Right lobe of liver (tissue), 6 donors: ENCODE data around the gene ALK. TPM values are rescaled to one million over a fixed set of nuclear protein-coding genes. Genes with fewer than 3 reads are reported as not detected.

Experiments
- ATAC-seq, 4 donors: fragments of 200-7000 bp; cut with Tn5 transposase; one replicate each; pipeline ENCODE4 v1.9.1; 2020; ENCODE audit warnings: mild to moderate bottlenecking in 4 of 4, moderate library complexity in 4 of 4
- DNase-seq, 3 donors: peaks; one replicate each; pipeline ENCODE4 v3.0.0-alpha.2; 2020
- H3K27ac ChIP-seq, 3 donors: fragments of 200-600 bp; one replicate each; pipeline ENCODE4 v1.8.0; 2022
- H3K27me3 ChIP-seq, 2 donors: fragments of 200-600 bp; one replicate each; pipeline ENCODE4 v1.8.0; 2022
- H3K36me3 ChIP-seq, 4 donors: fragments of 200-600 bp; sonication (generic) in 1 of 4; one replicate each; pipeline versions ENCODE4 v1.5.1 to v1.8.0; 2017 to 2022; ENCODE audit warnings: control low read depth in 1 of 4
- H3K4me1 ChIP-seq, 4 donors: fragments of 200-600 bp; sonication (generic) in 1 of 4; one replicate each; pipeline versions ENCODE4 v1.5.1 to v1.8.0; 2017 to 2022; ENCODE audit warnings: control low read depth in 1 of 4
- H3K4me3 ChIP-seq, 3 donors: fragments of 200-600 bp; one replicate each; pipeline ENCODE4 v1.8.0; 2022
- H3K9me3 ChIP-seq, 4 donors: fragments of 200-600 bp; sonication (generic) in 1 of 4; one replicate each; pipeline versions ENCODE4 v1.5.1 to v1.8.0; 2017 to 2022; ENCODE audit warnings: control low read depth in 1 of 4
- CTCF ChIP-seq, 4 donors: fragments of 200-600 bp in 3 of 4; fragments of 450-650 bp in 1 of 4; IDR thresholded peaks; one replicate each; pipeline versions ENCODE4 v1.5.1 to v1.8.0; 2016 to 2022; ENCODE audit warnings: antibody characterized with exemption in 4 of 4, mild to moderate bottlenecking in 2 of 4
- POLR2A ChIP-seq: fragments of 450-650 bp; IDR thresholded peaks from one replicate; pipeline ENCODE4 v1.6.1; 2017; ENCODE audit warnings: antibody characterized with exemption, mild to moderate bottlenecking
- WGBS: methylation state at CpG from one replicate; pipeline ENCODE4 v1.1.6; 2018; ENCODE audit warnings: low coverage, low lambda C conversion rate; ENCODE audit not compliant: insufficient coverage; ENCODE audit errors: missing lambda C conversion rate; 5-methylcytosine and 5-hydroxymethylcytosine counted together
- intact Hi-C, 2 donors: fragments of 100-400 bp; cut with DNase I; formaldehyde crosslinking; loops; one replicate each; pipeline versions ENCODE4 v1.11.2 to v1.14.1; 2022
- total RNA-seq, 6 experiments: library from RNA; depleted of rRNA in 2 of 6; stranded (reverse); fragments of >200 nt in 2 of 6; fragmentation: NEBNext Ultra II Directional in 3 of 6; extraction: Animal tissue kit (Norgen Biotek cat#: 25700) in 3 of 6; gene quantifications; one replicate each; pipeline versions ENCODE4 v1.1.0 to v1.2.4, GENCODE V29; 2016 to 2023
- donor health status: DM: no; HTN: yes; CAD: no.
- donor health status: DM: no; HTN: no; CAD: no.
- donor health status: DM: no; HTN: no; CAD: no.
- donor health status: DM: no; HTN: yes; CAD: no.
- donor health status: DM: no; HTN: yes; CAD: no.

The ALK gene
- total RNA-seq, 6 experiments from 2014 or later = 0.04 to 0.06 TPM; not detected in 4

- Histone ChIP-seq H3K27me3 (no peaks in the 10 kb centered on the region), H3K36me3 (no peaks in the 10 kb centered on the region), H3K4me1 (no peaks in the 10 kb centered on the region), H3K27ac (no peak overlapping the region), H3K9me3 (no peaks in the 10 kb centered on the region), H3K4me3 (no peak overlapping the region)
- whole genome bisulfite sequencing = 90% methylated on average over 2 of the region's 2 CpGs
- intact Hi-C loops = no loop called here
- DNase-seq = no peak
- ATAC-seq = no peak
- TF ChIP-seq POLR2A = no peak
- TF ChIP-seq CTCF (IDR thresholded peaks at IDR 0.05) = no peak
These were observed 229.9 kb downstream of the ALK start for GRCh38 chr2:29691391-29691950.

GRCh38 chr2:29689666-29690065, 231.7 kb downstream of the ALK start:
- WGBS = 78% methylated on average over 5 of the region's 5 CpGs
- TF ChIP-seq POLR2A (no peak), CTCF (IDR thresholded peaks at IDR 0.05) (no peak)
- intact Hi-C loops = no loop called here
- H3K4me3 ChIP-seq = no peak overlapping the region
- H3K9me3 ChIP-seq = no peaks in the 10 kb centered on the region
- DNase-seq (no peak), ATAC-seq (no peak)
- H3K27me3 ChIP-seq = no peaks in the 10 kb centered on the region
- H3K4me1 ChIP-seq = no peaks in the 10 kb centered on the region
- no peak overlapping the region for H3K27ac ChIP-seq
- H3K36me3 ChIP-seq = no peaks in the 10 kb centered on the region

GRCh38 chr2:29688429-29688828, 233.0 kb downstream of the ALK start:
- TF ChIP-seq POLR2A (no peak), CTCF (IDR thresholded peaks at IDR 0.05) (no peak)
- DNase-seq (no peak), ATAC-seq (no peak)
- H3K9me3 ChIP-seq = no peaks in the 10 kb centered on the region
- H3K27ac ChIP-seq = no peak overlapping the region
- intact Hi-C loops = no loop called here
- no peaks in the 10 kb centered on the region for H3K4me1 ChIP-seq
- no peaks in the 10 kb centered on the region for H3K36me3 ChIP-seq
- no peaks in the 10 kb centered on the region for H3K27me3 ChIP-seq
- no peak overlapping the region for H3K4me3 ChIP-seq
- 65% methylated on average over 2 of the region's 2 CpGs for WGBS

- Histone ChIP-seq H3K9me3 (no peaks in the 10 kb centered on the region), H3K27me3 (no peaks in the 10 kb centered on the region), H3K4me1 (no peaks in the 10 kb centered on the region), H3K27ac (no peak overlapping the region), H3K4me3 (no peak overlapping the region), H3K36me3 (no peaks in the 10 kb centered on the region)
- intact Hi-C loops = no loop called here
- no peak for DNase-seq
- ATAC-seq = no peak
- 59% methylated on average over 2 of the region's 2 CpGs for WGBS
- TF ChIP-seq CTCF (IDR thresholded peaks at IDR 0.05) (no peak), POLR2A (no peak)
These were observed 234.3 kb downstream of the ALK start for GRCh38 chr2:29687121-29687520.

GRCh38 chr2:29676886-29677453, 244.4 kb downstream of the ALK start:
- Histone ChIP-seq H3K4me1 (no peaks in the 10 kb centered on the region), H3K27ac (no peak overlapping the region), H3K9me3 (no peaks in the 10 kb centered on the region), H3K36me3 (no peaks in the 10 kb centered on the region), H3K4me3 (no peak overlapping the region), H3K27me3 (no peaks in the 10 kb centered on the region)
- TF ChIP-seq POLR2A (no peak), CTCF (IDR thresholded peaks at IDR 0.05) (no peak)
- no peak for ATAC-seq
- intact Hi-C loops = no loop called here
- DNase-seq = no peak
